RWPE1 (cell line): Measurements from ENCODE around the gene SMYD3.

Experiments
- CTCF ChIA-PET: fragments of 350-600 bp; sonication (Branson Sonifier 250); formaldehyde crosslinking; extraction: SDS; loops from one replicate; lab custom pipeline; 2021; lab: Yijun Ruan, JAX
- POLR2A ChIA-PET: fragments of 400-600 bp; formaldehyde crosslinking; extraction: SDS; loops from one replicate; lab custom pipeline; 2020; ENCODE audit warnings: antibody characterized with exemption; ENCODE audit not compliant: low non-redundant PET; lab: Yijun Ruan, JAX
- DNase-seq: peaks from one replicate; pipeline ENCODE4 v3.0.0; 2012; ENCODE audit warnings: low spot score
- H3K27ac ChIP-seq: fragments of 450-650 bp; 2 replicates; pipeline ENCODE4 v1.5.1; 2017
- CTCF ChIP-seq: fragments of 450-650 bp; conservative IDR thresholded peaks from 2 replicates; pipeline ENCODE4 v1.5.1; 2017; ENCODE audit warnings: low read depth, mild to moderate bottlenecking

Gene SMYD3

DNA sequence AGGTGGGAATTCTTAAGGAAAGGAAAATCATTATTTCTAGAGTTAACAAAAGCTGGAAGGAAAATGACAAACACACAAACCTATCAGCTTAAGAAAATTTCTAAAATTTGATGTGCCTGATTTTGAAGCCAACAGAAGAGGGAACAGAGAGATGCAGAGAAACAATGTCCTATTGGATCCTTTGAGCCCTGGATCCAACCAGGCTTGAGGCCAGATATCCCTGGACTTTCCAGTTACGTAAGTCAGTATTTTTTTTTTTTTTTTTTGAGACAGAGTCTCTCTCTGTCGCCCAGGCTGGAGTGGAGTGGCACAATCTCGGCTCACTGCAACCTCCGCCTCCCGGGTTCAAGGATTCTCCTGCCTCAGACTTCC, 703.4 kb downstream of the SMYD3 start:
- no peak overlapping the region for H3K27ac ChIP-seq
- POLR2A ChIA-PET, result no interaction called here
- TF ChIP-seq CTCF, result no peak
- CTCF ChIA-PET, result interaction anchor here (0.6 kb wide), 1 partner anchor 468 kb away, joined by 5 read pairs; no protein-coding TSS in a partner anchor
- no peak for DNase-seq

GRCh38 chr1:245802941-245803665, 704.0 kb downstream of the SMYD3 start:
- DNase-seq, result no peak
- POLR2A ChIA-PET, result no interaction called here
- no peak for TF ChIP-seq CTCF
- H3K27ac ChIP-seq, result no peak overlapping the region
- CTCF ChIA-PET, result interaction anchor here (0.6 to 0.8 kb wide), 2 partner anchors 14 to 468 kb away, joined by 4 to 5 read pairs; no protein-coding TSS in a partner anchor

GRCh38 chr1:245800901-245801605, 706.0 kb downstream of the SMYD3 start:
- ChIA-PET POLR2A (no interaction called here), CTCF (no interaction called here)
- H3K27ac ChIP-seq, result no peak overlapping the region
- DNase-seq, result no peak
- no peak for TF ChIP-seq CTCF

- CTCF ChIA-PET, result no interaction called here
- no peak for TF ChIP-seq CTCF
Measured at GRCh38 chr1:245798349-245798711, 708.7 kb downstream of the SMYD3 start.

DNA sequence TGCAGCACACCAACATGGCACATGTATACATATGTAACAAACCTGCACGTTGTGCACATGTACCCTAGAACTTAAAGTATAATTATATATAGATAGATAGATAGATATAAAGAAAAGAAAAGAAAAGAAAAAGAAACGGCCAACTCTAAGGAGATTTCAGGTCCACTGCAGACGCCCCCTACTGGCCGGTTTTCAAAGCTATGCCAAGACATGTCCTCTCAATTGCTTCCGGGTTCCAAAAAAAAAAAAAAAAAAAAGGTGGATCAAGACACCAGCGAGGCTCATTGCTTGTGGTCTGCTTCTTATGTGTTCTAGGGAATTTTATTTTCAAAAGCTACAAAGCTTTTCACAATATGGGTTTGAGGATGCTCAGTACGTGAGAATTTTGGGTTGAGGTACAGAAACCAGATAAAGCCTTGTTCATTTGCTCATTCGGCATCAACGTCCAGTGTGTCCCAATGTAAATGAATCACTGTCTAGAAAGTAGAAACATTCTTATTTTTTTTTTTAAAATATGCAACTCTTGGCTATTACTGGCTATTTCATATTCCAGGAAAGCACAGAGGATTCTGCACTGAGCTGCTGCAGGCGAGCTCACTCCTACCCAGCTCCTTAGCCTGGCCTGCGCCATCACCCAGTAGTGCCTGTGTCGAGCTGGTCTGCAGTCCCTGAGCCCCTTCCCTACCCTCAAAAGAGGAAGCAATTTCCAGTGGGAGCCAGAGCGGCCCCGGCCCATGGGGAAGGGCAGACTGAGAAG, 709.3 kb downstream of the SMYD3 start:
- no peak for TF ChIP-seq CTCF
- CTCF ChIA-PET, result interaction anchor here (0.5 kb wide), 1 partner anchor 108 kb away, joined by 5 read pairs; no protein-coding TSS in a partner anchor

More at GRCh38 chr1:245798349-245798711, 708.7 kb downstream of the SMYD3 start:
- H3K27ac ChIP-seq, result no peak overlapping the region
- POLR2A ChIA-PET, result no interaction called here
- no peak for DNase-seq

More for the DNA sequence above, 709.3 kb downstream of the SMYD3 start:
- DNase-seq, result no peak
- no peak overlapping the region for H3K27ac ChIP-seq
- POLR2A ChIA-PET, result no interaction called here
